Urothelium cell line (cell line): ENCODE data around the gene SAE1.

Experiments
- DNase-seq: peaks from one replicate; pipeline ENCODE4 v3.0.0; 2011; ENCODE audit warnings: low spot score, mixed read lengths
- FAIRE-seq: peaks from 2 replicates; lab custom pipeline; 2011; peaks lifted over from hg19 to GRCh38; lab: Jason Lieb, UNC

Gene SAE1

DNA sequence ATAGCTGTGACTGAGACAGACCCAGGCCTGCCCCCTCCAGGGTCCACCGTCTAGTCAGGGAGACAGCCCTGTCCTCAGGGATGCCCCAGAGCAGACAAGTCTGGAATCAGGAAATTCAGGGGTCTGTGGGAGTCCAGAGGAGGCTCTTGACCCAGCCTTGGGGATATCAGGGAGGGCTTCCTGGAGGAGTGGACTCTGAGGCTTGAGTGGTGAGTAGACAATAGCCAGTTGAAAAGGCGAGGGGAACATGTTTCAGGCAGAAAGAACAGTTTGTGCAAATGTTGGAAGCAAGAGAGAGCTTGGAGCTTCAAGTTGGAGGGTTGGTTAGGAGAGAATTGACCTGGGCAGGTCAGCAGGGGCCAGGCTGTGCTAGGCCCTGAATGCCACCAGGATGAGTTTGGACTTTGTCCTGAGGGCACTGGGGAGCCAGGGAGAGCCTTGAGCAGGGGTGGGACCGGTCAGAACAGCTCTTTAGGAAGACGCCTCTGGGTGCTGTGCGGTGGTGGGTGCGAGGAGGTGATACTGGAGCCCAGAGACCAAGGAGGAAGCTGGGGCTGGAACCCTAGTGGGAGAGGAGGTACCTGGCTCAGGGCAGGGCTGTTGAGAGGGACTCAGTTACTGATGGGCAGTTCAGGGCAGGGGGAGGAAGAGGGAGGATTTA is 128.4 kb downstream of the SAE1 start:
- no peak for FAIRE-seq
- no peak for DNase-seq
